ENCODE measurements around the gene RNF220.

- no peak for TF ChIP-seq CTCF (IDR thresholded peaks at IDR 0.05)
- no peak for TF ChIP-seq POLR2A (IDR thresholded peaks at IDR 0.05)
These were observed 224.1 kb downstream of the RNF220 start for GRCh38 chr1:44628962-44629756.
